Ovary (tissue), 9 donors: ENCODE measurements around the gene COG1. TPM values are rescaled to one million over a fixed set of nuclear protein-coding genes. Genes with fewer than 3 reads are reported as not detected.

Experiments
- DNase-seq, 5 donors: peaks; one replicate each; pipeline ENCODE4 v3.0.0-alpha.2; 2019 to 2020
- H3K27ac ChIP-seq, 2 donors: fragments of 200-600 bp; one replicate each; pipeline versions ENCODE4 v1.5.1 to v1.8.0; 2019 to 2022
- H3K27me3 ChIP-seq: fragments of 200-600 bp; one replicate; pipeline ENCODE4 v1.8.0; 2022
- H3K36me3 ChIP-seq: fragments of 200-600 bp; sonication (generic); one replicate; pipeline ENCODE4 v1.5.1; 2019
- H3K4me1 ChIP-seq: one replicate; pipeline ENCODE4 v1.8.1; 2013; ENCODE audit warnings: mild to moderate bottlenecking, moderate library complexity; ENCODE audit not compliant: insufficient read depth
- H3K4me3 ChIP-seq: fragments of 200-600 bp; sonication (generic); one replicate; pipeline ENCODE4 v1.5.1; 2017
- H3K9me3 ChIP-seq, 2 donors: fragments of 200-600 bp in 1 of 2; sonication (generic) in 1 of 2; one replicate each; pipeline versions ENCODE4 v1.5.1 to v1.8.1; 2013 to 2019; ENCODE audit warnings: mild to moderate bottlenecking in 1 of 2, moderate library complexity in 1 of 2
- EP300 ChIP-seq: sonication (generic); formaldehyde crosslinking; IDR thresholded peaks from one replicate; pipeline ENCODE4 v1.6.1; 2017; ENCODE audit warnings: antibody characterized with exemption
- POLR2A ChIP-seq: fragments of 450-650 bp; IDR thresholded peaks from one replicate; pipeline ENCODE4 v1.6.1; 2017; ENCODE audit warnings: antibody characterized with exemption, mild to moderate bottlenecking, moderate library complexity
- WGBS, 3 donors: extraction: QIAGEN DNeasy Blood & Tissue Kit in 1 of 3; methylation state at CpG; one replicate each; pipeline versions ENCODE4 v1.1.5 to v1.1.7; 2013 to 2017; 5-methylcytosine and 5-hydroxymethylcytosine counted together
- intact Hi-C, 4 donors: fragments of 100-400 bp; cut with DNase I; formaldehyde crosslinking; loops; one replicate each; pipeline versions ENCODE4 v1.11.0 to v1.15.1; 2022 to 2023
- polyA plus RNA-seq, 2 donors: library from polyadenylated mRNA; stranded (reverse); fragments of 200-250 nt in 1 of 2; fragments of 350-450 nt in 1 of 2; fragmentation: Illumina TruSeq in 1 of 2; extraction: RNeasy Lipid Tissue Mini Kit (QIAGEN cat#74804) in 1 of 2; gene quantifications; one replicate each; pipeline ENCODE4 v1.2.3, GENCODE V29; 2013 to 2014
- total RNA-seq, 7 donors: library from RNA; depleted of rRNA in 2 of 7; stranded (reverse); fragments of >200 nt in 2 of 7; fragmentation: NEBNext Ultra II Directional in 3 of 7; extraction: Animal tissue kit (Norgen Biotek cat#: 25700) in 3 of 7; gene quantifications; one replicate each; pipeline versions ENCODE4 v1.1.0 to v1.2.4, GENCODE V29; 2016 to 2023
- TF ChIP-seq, protein P1 (sequence below), 3 donors: fragments of 450-650 bp in 2 of 3; fragments of 200-600 bp in 1 of 3; IDR thresholded peaks; one replicate each; pipeline versions ENCODE4 v1.5.1 to v1.8.0; 2016 to 2022; ENCODE audit warnings: antibody characterized with exemption in 3 of 3, mild to moderate bottlenecking in 1 of 3
- donor health status: DM: no; HTN: no; CAD: no; lungs with moderate emphysema.
- donor health status: DM: no; HTN: no; CAD: no.
- donor health status: Bipolar disorder and iron deficiency.
- donor health status: DM: yes; HTN: yes; CAD: no.
- donor health status: DM: no; HTN: no; CAD: no.
- donor health status: DM: yes; HTN: yes; CAD: no.

The COG1 gene
- total and polyA plus RNA-seq, 9 donors: 22.0 to 59.1 (median 48.4) TPM

DNA sequence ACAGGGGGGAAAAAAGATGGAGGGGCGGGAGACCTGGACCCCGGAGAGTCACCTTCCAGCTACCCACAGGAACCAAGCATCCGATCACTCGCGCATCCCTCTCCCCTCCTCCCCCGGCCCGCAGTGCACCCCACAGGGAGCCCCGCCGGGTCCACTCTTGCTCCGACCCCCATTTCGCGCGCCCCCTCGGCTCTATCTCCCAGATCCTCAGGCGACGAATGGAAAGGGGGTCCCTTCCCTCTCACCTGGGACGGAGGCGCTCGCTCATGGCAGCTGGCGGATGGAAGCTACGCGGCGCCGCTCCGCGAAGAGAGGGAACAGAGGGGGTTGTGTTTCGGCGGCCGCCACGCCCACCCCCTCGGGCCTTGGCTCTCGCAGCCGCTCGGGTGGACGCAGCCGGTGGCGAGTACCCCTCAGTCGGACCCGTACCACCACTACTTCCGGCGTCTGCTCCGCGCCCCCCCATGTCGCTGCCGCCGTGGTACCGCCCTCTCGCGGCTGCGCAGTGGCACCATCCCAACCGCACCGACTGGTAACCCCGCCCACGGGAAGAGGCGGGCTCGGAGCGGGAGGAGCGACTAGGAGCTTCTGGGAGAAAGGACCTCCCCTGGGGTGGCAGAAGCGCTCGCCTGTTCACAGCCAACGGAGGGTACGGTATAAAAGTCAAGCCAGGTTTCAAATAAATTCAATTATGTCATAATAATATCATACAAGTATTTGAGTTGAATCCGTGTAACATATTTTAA, 39.2 kb downstream of the COG1 start:
- Histone ChIP-seq H3K9me3 (no peaks in the 10 kb centered on the region), H3K4me3 (peak overlapping the region; percentile 78), H3K27ac (peak overlapping the region; percentile 23 to 71), H3K36me3 (no peaks in the 10 kb centered on the region), H3K4me1 (peaks cover 7% of the 10 kb centered on the region), H3K27me3 (no peaks in the 10 kb centered on the region)
- WGBS, 3 donors: 1% methylated on average over 49 to 63 of the region's 63 CpGs
- TF ChIP-seq EP300 (no peak), POLR2A (peak; percentile 55)
- TF ChIP-seq, protein P1, sequence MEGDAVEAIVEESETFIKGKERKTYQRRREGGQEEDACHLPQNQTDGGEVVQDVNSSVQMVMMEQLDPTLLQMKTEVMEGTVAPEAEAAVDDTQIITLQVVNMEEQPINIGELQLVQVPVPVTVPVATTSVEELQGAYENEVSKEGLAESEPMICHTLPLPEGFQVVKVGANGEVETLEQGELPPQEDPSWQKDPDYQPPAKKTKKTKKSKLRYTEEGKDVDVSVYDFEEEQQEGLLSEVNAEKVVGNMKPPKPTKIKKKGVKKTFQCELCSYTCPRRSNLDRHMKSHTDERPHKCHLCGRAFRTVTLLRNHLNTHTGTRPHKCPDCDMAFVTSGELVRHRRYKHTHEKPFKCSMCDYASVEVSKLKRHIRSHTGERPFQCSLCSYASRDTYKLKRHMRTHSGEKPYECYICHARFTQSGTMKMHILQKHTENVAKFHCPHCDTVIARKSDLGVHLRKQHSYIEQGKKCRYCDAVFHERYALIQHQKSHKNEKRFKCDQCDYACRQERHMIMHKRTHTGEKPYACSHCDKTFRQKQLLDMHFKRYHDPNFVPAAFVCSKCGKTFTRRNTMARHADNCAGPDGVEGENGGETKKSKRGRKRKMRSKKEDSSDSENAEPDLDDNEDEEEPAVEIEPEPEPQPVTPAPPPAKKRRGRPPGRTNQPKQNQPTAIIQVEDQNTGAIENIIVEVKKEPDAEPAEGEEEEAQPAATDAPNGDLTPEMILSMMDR (IDR thresholded peaks at IDR 0.05): peak in 2 of 3 donors; percentile 41 to 70
- peak; percentile 95 to 98 (median 97) for DNase-seq
- intact Hi-C loops: loop anchor here in 2 of 4 donors (5.0 to 10.0 kb wide), 2 partner anchors 40 to 507 kb away; partner anchors contain the start of gene COG1 (in 2 of the 2)

DNA sequence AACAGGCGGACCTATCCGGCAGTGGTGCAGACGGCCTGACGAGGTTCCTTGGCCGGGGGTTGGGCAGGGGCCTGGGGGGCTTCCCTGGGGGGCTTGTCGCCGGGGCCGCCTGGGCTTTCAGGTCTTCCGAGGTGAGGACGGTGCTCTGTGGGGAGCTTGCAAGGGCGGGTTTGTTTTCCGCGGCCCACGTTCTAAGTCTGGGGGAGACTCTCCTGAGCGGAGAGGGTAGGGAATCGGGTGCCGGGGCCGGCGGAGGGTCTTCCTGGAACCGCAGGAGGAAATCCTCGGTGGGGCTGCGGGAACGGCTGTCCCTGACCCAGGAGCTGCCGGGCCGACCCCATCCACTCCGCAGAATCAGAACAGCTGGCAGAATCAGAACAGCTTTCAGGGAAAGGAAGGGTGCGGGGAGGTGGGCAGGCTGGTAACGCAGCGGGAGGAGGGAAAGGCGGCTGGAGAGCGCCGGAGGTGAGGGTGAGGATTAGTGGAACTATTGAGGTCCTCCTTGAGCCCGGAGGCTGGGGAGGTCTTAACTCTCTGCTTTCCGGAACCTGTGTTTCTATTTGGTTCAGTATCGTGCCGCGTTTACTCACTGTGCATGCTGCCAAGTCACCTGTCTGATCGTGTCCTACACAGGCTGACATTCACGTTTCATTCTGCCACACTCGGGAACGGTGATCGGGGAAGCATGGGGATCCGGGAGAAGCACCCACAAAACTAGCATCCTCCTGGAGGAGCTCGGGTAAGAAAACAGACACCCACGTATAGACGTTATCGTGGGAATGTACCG, 39.9 kb downstream of the COG1 start:
- H3K4me1 ChIP-seq: peaks cover 9% of the 10 kb centered on the region
- peak overlapping the region; percentile 78 for H3K4me3 ChIP-seq
- peak overlapping the region in 1 of 2 donors; percentile 71 for H3K27ac ChIP-seq
- 0 to 1% (median 0%) methylated on average over 47 to 48 of the region's 48 CpGs for WGBS, 3 donors
- no peaks in the 10 kb centered on the region for H3K36me3 ChIP-seq
- TF ChIP-seq POLR2A (no peak), EP300 (no peak)
- TF ChIP-seq, protein P1 (IDR thresholded peaks at IDR 0.05): no peak
- intact Hi-C loops: loop anchor here in 2 of 4 donors (5.0 to 10.0 kb wide), 2 partner anchors 40 to 508 kb away; partner anchors contain the start of gene COG1 (in 2 of the 2)
- no peak for DNase-seq
- H3K9me3 ChIP-seq: no peaks in the 10 kb centered on the region
- H3K27me3 ChIP-seq: no peaks in the 10 kb centered on the region

DNA sequence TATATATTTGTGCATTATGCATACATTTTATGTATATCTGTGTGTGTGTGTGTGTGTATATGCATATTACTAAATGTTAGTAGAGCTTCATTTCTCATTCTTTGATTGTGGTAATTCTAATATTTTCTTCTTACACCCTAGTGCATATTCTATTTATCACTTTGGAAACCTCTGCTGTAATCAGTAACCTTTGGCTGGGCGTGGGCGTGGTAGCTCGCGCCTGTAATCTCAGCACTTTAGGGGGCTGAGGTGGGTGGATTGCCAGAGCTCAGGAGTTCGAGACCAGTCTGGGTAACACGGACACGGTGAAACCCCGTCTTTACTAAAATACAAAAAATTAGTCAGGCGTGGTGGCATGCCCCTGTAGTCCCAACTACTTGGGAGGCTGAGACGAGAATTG, 41.9 kb downstream of the COG1 start:
- H3K27ac ChIP-seq: no peak overlapping the region
- H3K9me3 ChIP-seq: no peaks in the 10 kb centered on the region
- H3K27me3 ChIP-seq: no peaks in the 10 kb centered on the region
- peaks cover 6% of the 10 kb centered on the region for H3K4me1 ChIP-seq
- TF ChIP-seq POLR2A (no peak), EP300 (no peak)
- TF ChIP-seq, protein P1 (IDR thresholded peaks at IDR 0.05): no peak
- no peaks in the 10 kb centered on the region for H3K36me3 ChIP-seq
- H3K4me3 ChIP-seq: no peak overlapping the region
- intact Hi-C loops: loop anchor here in 2 of 4 donors (5.0 to 10.0 kb wide), 2 partner anchors 42 to 510 kb away; partner anchors contain the start of gene COG1 (in 2 of the 2)
- no peak for DNase-seq
- WGBS, 3 donors: 90 to 93% (median 92%) methylated on average over 10 of the region's 10 CpGs

DNA sequence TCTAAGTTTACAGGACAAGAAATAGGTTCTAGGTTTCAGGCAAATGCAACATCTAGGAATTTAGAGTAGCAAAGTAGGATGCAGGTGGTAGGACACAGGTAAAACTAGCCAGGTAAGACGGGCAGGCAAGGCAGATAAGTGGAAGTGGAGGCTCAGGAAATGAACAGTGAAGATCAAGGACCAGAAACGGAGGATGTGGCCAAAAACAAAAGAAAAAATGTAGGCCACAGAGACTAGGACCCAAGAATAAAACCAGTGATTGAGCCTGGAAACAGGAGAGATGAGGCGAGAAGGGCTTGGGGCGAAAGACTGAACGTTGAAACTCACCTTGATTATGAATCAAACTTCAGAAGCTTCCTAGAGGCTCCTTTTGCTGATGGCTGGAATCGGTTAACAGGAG, 44.9 kb downstream of the COG1 start:
- TF ChIP-seq, protein P1 (IDR thresholded peaks at IDR 0.05): no peak
- TF ChIP-seq POLR2A: no peak
- no peak for TF ChIP-seq EP300
- Histone ChIP-seq H3K27me3 (no peaks in the 10 kb centered on the region), H3K4me1 (peaks cover 4% of the 10 kb centered on the region), H3K4me3 (no peak overlapping the region), H3K9me3 (no peaks in the 10 kb centered on the region), H3K27ac (no peak overlapping the region), H3K36me3 (no peaks in the 10 kb centered on the region)
- WGBS, 3 donors: 63 to 74% (median 65%) methylated on average over 6 of the region's 6 CpGs
- DNase-seq: no peak
- intact Hi-C loops: loop anchor here in 1 of 4 donors (10.0 kb wide), 1 partner anchor 513 kb away; no protein-coding TSS in a partner anchor
